Measurements from ENCODE around the gene SLCO1B3.
"Not testable (repeated sequence)": the region's sequence is repeated elsewhere in the genome, so short reads cannot be mapped to it uniquely, and the experiment has no call there.

Gene SLCO1B3, protein sequence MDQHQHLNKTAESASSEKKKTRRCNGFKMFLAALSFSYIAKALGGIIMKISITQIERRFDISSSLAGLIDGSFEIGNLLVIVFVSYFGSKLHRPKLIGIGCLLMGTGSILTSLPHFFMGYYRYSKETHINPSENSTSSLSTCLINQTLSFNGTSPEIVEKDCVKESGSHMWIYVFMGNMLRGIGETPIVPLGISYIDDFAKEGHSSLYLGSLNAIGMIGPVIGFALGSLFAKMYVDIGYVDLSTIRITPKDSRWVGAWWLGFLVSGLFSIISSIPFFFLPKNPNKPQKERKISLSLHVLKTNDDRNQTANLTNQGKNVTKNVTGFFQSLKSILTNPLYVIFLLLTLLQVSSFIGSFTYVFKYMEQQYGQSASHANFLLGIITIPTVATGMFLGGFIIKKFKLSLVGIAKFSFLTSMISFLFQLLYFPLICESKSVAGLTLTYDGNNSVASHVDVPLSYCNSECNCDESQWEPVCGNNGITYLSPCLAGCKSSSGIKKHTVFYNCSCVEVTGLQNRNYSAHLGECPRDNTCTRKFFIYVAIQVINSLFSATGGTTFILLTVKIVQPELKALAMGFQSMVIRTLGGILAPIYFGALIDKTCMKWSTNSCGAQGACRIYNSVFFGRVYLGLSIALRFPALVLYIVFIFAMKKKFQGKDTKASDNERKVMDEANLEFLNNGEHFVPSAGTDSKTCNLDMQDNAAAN

DNA sequence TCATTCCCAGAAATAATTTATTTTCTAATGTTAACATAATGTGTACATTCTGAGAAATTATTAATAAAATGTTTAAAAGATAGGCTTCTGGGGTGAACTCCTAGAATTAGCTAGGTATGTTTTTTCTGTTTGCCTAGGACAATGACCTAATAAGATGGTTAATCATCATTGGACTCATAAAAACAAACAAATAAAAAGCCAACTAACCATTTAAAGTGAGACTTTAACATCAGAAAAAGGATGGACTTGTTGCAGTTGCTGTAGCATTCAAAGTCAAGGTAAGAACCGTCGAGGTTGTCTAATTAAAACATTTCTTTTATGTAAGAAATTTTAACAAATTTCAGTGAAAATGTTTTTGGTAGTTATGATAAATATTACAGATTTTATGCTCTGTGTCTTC is at the start of gene SLCO1B3:
Gene SLCO1B3, plus strand, starts transcription at position 219 of the 400 bp plus-strand sequence. CDS start 5,034 bp downstream, outside the sequence.
- no peak for DNase-seq

DNA sequence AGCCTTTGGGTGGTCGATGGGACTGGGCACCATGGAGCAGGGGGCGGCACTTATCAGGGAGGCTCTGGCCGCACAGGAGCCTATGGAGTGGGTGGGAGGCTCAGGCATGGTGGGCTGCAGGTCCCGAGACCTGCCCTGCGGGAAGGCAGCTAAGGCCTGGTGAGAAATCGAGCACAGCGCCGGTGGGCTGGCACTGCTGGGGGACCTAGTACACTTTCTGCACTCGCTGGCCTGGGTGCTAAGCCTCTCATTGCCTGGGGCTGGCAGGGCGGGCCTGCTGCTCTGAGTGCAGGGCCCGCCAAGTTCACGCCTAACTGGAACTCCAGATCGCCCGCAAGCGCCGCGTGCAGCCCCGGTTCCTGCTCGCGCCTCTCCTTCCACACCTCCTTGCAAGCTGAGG is 33.1 kb upstream of the SLCO1B3 start:
- no peak for DNase-seq

DNA sequence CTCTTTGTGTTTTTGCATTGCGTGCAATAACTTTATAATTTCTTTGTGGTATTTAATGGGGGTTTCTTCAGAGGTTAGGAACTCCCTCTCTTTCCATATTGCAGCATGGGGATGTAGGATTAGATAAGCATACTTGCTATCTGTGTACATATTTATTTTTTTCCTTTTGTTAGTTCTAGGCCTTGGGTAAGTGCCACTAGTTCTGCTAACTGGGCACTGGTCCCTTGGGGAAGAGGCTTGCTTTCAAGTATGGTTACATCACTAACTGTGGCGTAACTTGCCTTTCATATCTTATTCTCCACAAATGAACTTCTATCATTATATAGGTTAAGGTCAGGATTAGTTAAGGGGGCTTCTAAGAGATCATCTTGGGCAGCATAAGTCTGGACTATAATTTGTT is 31.5 kb upstream of the SLCO1B3 start:
- DNase-seq, result no peak

DNA sequence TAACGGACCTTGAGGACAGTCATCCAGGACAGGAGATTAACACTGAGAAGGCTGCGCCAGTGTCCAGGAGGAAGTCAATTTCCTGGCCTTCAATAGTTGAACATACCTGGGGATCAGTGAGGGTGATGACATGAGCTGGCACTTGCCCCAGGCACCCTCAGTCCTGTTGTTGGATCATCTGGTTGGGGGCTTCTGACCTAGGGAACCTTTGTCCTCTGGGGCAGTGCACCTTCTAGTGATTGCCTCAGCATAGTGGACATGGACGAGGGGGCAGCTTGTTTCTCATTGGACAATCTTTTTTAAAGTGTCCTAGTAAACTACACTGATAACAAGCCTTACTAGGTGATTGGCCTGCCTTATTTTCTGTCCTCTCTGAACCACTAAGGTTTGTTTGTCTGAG is 30.5 kb upstream of the SLCO1B3 start:
- DNase-seq, result not testable (repeated sequence)

DNA sequence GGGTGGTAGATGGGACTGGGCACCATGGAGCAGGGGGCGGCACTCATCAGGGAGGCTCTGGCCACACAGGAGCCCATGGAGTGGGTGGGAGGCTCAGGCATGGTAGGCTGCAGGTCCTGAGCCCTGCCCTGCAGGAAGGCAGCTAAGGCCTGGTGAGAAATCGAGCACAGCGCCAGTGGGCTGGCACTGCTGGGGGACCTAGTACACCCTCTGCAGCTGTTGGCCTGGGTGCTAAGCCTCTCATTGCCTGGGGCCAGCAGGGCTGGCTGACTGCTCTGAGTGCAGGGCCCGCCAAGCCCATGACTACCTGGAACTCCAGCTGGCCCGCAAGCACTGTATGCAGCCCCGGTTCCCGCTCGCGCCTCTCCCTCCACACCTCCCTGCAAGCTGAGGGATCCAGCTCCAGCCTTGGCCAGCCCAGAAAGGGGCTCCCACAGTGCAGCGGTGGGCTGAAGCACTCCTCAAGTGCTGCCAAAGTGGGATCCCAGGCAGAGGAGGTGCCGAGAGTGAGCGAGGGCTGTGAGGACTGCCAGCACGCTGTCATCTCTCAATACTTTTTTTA is 26.6 kb upstream of the SLCO1B3 start:
- not testable (repeated sequence) for DNase-seq

DNA sequence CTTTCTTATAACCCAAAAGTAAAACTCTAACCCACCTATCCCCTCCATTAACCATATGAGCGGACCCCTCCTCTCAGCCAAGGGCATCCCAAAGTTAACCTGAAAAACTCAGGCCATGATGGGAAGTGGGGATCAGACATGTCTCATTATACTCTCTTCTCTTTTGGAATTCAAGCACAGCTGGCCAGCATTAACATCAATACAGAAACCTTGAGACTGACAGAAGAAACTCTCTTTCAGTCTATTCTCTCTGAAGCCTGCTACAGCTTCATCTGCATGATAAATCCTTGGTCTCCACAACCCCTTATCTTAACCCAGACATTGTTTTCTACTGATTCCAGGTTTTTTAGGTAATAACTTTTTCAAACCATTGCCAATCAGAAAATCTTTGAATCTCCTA is 17.5 kb upstream of the SLCO1B3 start:
- no peak for DNase-seq

DNA sequence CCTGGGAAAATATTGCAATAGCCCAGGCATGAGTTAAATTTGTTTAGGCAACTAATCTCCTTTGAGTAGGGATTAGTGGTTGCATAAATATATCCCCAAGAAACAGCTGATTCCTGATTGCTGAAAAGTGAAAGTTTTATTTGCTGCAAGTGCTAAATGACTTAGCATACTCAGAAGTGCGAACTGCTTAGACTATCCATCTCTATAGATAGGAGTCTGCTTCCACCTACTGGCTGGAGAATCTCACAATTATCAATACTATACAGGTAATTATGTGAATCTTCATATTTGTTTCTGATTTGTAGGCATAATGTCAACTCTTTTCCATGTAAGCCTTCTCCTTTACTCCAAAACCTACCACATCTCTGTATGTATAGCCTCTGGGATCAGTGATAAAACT is 12.0 kb upstream of the SLCO1B3 start:
- DNase-seq, result no peak

DNA sequence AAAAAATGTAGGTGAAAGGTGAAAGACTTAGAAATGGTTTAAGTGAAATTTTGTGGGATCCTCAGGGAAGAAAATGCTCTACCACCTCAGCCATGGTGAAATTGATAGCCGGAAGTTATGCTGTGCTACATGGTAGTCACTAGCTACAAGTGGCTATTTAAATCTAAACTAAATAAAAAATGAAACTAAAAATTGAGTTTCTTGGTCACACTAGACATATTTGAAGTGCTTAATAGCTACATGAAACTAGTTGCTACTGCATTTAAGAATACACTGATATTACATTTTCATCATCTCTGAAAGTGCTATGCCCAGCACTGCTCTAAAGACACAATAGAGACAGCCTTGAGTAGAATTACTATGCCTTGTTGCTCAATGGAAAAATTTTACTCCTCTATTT is 10.3 kb upstream of the SLCO1B3 start:
- no peak for DNase-seq

DNA sequence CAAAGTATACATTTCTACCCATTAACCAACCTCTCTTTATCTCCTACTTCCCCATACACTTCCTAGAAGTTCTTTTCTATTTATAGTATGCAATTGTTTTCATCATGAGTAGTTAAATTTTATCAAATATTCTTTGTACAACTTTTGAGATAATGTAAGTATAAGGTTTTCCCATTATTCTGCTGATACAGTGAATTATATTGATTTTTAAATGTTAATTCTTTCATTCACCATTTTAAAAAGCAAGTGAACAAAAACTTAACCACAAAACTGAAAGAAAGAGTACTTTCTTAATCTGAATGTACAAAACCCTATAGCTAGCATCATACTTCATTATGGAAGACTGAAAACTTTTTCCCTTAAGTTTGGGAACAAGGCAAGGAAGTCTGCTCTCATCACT is 9.5 kb upstream of the SLCO1B3 start:
- DNase-seq, result no peak

DNA sequence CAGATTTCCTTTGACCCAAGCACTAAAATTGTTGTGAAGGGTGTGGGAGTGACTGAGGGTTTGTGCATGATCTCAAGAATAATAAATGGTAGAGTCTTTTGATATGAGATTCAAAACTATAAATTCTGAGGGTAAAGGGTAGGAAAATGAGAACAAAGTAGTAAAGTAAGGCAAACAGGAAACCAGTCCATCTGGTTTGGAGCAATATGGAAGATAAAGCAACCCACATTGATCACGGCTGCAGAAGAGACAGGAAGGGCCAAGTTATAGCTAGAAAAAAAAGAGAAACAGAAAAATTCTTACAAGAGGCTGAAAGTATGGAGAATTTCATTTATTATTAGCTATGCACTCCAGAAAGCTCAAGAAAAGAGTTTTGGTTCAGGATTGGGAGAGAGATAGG is 4.6 kb upstream of the SLCO1B3 start:
- DNase-seq, result no peak

DNA sequence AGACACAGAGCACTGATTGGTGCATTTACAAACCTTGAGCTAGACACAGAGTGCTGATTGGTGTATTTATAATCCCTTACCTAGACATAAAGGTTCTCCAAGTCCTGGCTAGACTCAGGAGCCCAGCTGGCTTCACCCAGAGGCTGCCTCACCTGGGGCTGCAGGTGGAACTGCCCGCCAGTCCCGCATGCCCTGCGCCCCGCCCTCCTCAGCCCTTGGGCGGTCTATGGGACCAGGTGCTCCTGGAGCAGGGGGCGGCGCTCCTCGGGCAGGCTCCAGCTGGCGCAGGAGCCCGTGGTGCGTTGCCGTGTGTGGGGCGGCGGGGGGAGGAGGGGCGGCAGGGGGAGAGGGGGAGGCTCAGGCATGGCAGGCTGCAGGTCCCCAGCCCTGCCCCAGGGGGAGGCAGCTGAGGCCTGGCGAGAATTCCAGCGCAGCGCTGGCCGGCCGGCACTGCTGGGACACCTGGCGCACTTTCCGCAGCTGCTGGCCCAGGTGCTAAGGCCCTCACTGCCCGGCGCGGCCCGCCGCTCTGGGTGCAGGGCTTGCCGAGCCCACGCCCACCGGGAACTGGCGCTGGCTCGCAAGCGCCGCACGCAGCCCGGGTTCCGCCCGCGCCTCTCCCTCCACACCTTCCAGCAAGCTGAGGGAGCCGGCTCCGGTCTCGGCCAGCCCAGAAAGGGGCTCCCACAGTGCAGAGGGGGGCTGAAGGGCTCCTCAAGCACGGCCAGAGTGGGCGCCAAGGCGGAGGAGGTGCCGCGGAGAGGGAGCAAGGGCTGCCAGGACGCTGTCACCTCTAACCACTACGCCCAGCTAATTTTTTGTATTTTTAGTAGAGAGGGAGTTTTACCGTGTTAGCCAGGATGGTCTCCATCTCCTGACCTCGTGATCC is 3.1 kb upstream of the SLCO1B3 start:
- DNase-seq, result no peak

DNA sequence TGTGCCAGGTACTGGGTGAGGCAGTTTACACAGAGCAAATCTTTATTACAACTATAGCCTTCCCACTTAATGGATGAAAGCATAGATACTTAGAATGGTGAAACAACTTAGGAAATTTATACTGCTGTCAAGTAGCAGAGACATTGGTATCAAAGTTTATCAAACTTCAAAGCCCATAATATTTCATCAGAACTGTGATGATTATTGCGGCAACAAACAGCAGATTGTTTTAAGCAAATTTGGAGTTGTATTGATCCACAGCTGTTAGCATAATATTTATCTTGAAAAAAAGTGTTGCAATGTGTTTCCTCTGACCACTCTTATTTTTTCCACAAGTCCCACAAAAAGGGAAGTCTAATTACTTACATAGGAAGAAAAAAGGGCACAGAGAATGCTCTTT is 2.0 kb upstream of the SLCO1B3 start:
- no peak for DNase-seq

DNA sequence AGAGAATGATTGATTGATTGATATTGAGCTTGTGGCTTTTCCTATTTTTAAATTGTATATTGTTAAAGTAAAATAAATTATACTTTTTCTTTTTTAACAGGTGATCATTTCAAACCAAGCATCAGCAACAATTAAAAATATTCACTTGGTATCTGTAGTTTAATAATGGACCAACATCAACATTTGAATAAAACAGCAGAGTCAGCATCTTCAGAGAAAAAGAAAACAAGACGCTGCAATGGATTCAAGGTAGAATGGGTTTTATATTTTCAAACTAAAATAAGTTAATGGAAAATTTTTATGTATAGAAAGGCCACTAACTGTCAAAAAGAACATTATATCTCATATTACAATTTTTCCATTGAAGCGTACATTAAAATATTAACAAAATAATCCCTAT is 5.1 kb downstream of the SLCO1B3 start:
- DNase-seq, result no peak

DNA sequence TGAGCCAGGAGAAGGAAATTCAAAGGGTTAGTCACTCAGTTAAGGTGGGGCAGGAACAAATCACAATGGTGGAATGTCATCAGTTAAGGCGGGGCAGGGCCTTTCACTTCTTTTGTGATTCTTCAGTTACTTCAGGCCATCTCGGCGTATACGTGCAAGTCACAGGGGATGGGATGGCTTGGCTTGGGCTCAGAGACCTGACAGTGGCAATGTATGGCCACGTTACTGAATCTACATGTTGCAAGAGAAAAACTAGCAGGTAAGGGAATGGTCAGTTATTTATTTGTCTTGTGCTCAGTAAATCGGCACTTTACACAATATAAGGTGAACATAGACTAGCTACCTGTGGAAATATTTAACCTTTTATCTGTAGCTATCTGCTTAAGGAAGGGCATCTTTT is 11.9 kb downstream of the SLCO1B3 start:
- no peak for DNase-seq

DNA sequence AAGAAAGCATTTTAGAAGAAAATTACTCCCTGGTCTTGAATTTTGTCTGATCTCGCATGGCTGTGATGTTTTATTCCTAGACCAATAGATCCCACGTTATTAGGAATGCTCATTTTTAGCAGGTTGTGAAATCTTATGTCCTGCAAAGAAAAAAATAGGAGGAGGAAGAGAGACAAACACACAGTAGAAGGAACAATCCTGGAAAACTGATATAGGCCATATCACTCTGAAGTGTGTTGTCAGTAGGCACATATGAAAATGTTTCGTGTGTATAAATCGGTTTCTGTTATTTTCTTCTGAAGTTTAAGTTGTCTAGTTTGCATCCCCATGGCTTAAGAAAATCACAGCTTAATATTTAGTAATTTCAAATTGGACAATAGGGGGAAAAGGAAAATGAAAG is 12.4 kb downstream of the SLCO1B3 start:
- DNase-seq, result no peak

DNA sequence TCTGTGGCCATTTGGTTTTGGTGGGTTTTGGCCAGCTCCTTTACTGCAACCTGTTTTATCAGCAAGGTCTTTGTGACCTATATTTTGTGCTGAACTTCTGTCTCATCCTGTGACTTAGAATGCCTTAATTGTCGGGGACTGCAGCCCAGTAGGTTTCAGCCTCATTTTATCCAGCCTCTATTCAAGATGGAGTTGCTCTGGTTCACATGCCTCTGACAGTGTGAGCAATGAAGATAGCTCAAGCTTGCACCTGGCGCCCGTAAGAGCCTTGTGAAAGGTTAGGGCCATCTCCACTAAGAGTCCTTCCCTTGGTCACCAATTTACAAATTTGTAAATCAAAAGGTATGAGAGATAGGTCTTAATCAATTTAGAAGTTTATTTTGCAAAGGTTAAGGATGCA is 19.4 kb downstream of the SLCO1B3 start:
- no peak for DNase-seq

DNA sequence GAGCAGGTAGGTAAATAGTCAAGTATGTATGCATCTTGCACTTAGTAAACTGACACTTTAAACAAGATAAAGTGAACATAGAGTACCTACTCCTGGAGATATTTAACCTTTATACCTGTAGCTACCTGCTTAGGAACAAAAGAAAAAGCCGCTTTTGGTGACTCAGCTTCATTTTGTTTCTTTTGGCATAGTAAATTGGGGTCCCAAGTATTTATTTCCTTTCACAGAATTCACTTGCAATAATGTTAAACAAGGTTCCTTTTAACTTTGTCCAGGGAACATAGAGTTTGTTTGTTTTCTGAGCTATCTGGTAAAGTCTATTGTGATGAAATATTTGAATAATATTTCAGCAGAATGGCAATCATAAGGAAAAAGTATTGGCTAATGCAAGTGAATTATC is 20.0 kb downstream of the SLCO1B3 start:
- no peak for DNase-seq

DNA sequence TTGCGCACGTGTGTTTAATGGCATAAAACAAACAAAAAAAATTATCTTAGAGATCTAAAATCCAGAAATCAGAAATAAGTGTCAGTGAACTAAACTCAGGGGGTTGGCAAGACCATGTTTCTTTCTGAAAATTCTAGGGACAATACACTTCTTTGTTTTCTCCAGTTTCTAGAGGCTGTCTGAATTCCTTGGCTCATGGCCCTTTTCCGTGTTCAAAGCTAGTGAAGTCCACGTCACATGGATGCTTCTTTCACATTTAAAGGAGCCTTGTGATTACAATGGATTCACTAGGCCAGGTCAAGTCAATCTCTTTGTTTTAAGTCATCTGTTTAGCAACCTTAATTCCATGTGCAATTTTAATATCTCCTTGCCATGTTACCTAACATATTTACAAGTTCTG is 22.4 kb downstream of the SLCO1B3 start:
- no peak for DNase-seq

DNA sequence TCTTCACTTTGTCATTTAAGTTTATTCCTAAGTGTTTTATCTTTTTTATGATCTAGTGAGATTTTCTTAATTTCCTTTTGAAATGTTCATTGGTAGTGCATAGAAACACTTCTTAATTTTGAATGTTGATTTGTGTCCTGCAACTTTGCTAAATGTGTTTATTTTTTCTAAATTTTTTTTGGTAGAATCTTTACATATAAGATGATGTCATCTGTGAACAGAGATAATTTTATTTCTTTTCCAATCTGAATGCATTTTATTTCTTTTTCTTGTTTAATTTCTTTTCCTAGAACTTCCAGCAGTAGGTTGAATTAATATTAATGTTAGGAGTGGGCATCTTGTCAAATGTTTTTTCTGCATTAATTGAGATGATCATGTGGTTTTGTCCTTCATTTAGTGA is 42.1 kb downstream of the SLCO1B3 start:
- no peak for DNase-seq

DNA sequence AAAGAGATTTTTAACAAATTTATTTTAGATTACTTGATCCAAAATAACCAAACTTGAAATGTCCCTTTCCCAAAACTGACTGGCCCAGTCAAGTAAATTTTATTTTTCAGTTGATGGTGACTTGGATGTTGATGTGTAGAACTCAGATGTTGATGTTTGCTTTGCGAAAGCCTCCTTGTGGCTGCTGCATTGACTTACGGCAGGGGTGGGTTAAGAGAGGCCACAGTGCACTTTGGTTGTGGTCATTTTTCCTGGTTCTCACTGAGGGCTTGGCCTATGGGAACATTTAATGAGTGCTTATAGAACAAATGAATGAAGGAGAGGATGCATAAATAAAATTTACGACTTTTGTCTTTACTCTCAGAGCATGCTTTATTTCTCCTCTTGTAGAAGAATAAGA is 52.6 kb downstream of the SLCO1B3 start:
- DNase-seq, result no peak

DNA sequence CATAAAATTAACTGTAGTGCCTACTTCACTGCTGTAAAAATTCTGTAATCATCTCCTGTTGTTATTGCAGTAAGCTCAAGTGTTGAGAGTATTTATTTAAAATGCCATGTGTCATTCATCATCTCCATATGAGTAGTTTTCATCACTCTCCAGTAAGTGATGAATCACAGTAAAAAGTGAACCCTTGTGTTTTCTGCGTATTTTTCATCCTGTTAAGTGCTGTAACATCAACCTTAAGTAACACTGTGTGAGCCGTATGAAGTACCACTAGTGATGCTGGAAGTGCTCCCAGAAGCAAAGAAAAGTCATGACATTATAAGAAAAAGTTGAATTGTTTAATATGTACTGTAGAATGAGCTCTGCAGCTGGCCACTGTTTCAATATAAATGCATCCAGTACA is 55.4 kb downstream of the SLCO1B3 start:
- no peak for DNase-seq

DNA sequence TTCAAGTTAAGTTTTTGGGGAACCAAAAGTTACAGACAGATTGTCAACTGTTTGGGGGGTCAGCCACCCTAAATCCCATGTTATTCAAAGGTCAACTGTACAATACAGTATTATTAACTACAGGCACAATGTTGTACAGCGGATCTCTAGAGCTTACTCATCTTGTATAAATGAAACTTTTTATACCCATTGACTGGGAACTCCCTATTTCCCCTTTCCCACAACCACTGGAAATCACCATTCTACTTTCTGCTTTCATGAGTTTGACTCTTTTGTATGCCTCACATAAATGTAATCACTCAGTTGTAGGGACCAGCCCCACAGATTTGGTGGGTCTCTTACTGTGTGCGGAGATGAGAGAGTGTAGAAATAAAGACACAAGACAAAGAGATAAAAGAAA is 57.8 kb downstream of the SLCO1B3 start:
- no peak for DNase-seq

DNA sequence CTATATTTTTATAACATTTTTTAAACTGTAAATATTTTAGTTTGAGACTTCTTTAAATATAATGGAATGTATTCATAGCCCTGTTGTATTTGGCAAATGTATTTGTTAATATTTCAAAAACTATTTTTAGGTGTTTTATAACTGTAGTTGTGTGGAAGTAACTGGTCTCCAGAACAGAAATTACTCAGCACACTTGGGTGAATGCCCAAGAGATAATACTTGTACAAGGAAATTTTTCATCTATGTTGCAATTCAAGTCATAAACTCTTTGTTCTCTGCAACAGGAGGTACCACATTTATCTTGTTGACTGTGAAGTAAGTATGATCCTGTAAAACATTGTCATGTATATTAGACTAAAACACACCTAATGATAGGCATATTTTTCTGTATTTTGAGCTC is 72.8 kb downstream of the SLCO1B3 start:
- no peak for DNase-seq
